A172 (cell line): Measurements from ENCODE around the gene CTSG. TPM values are rescaled to one million over a fixed set of nuclear protein-coding genes. Genes with fewer than 3 reads are reported as not detected.
"Not testable (repeated sequence)": the region's sequence is repeated elsewhere in the genome, so short reads cannot be mapped to it uniquely, and the experiment has no call there.

Experiments
- DNase-seq: peaks from one replicate; pipeline ENCODE4 v3.0.0-alpha.2; 2015; ENCODE audit warnings: low spot score
- total RNA-seq: library from RNA; depleted of rRNA; stranded (reverse); fragments of >200 nt; shearing (Covaris generic); gene quantifications from 2 replicates; pipeline ENCODE4 v1.2.3, GENCODE V29; 2014; rRNA removed

The CTSG gene, protein sequence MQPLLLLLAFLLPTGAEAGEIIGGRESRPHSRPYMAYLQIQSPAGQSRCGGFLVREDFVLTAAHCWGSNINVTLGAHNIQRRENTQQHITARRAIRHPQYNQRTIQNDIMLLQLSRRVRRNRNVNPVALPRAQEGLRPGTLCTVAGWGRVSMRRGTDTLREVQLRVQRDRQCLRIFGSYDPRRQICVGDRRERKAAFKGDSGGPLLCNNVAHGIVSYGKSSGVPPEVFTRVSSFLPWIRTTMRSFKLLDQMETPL
- total RNA-seq = not detected in 2 replicates

DNA sequence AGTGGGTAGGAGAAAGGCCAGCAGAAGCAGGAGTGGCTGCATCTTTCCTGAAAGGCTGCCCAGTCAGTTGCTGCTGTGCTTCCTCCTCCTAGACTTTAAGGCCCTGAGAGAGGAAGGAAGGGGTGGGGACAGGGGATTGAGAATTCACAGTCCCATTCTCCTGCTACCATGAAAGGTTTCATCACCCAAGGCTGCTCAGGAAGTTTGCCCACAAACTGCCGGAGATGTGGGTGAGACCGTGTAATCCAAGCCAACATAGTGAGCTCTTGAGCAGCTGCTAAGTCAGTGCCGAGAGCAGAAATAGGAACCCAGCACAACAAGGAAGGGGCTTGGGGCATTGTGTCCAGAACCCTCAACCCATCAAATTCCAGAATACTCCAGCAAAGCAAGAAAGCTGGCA is at the start of gene CTSG:
Gene CTSG, minus strand, starts transcription at position 69 of the 400 bp plus-strand sequence. Its CDS starts 27 bp downstream, at position 42.
- DNase-seq = no peak

DNA sequence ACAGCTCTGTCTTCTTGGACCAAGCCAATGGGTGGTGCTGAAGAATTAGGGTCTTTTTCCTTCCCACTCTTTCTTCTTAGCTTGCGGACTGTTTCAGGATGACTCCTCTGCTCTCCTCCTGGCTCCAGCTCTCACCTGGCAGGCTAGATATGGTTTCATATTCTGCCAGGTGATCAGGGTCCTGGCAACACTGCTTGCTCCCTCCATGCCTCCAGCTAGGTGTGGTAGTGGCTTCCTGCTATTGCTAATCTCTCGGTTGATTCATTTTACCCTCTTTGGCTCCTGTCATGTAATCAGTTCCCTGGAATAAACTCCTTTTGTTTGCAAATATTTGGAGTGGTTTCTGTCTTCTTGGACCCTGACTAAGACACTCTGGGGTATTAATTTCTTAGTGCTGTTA is 37.7 kb upstream of the CTSG start:
- DNase-seq = no peak

DNA sequence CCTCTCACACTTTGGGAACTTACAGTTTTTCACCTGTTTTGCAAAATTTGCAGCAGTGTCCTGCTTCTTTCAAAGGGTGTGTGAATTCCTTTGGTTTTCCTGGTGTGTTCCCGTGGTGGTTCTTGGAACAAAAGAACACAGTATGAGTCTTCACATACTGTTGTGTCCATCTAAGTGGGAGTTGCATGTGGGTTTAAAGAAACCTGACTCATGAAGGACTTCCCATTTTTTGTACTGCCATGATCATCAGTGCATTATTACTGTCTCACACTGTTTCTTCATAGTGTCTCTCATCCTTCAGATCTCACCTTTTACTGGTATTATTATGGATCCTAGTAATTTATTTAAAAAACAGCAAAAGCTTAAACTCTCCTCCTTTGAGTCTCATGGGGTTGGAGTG is 37.2 kb upstream of the CTSG start:
- no peak for DNase-seq

GRCh38 chr14:24612196-24612595 is 36.1 kb upstream of the CTSG start:
- DNase-seq = no peak

DNA sequence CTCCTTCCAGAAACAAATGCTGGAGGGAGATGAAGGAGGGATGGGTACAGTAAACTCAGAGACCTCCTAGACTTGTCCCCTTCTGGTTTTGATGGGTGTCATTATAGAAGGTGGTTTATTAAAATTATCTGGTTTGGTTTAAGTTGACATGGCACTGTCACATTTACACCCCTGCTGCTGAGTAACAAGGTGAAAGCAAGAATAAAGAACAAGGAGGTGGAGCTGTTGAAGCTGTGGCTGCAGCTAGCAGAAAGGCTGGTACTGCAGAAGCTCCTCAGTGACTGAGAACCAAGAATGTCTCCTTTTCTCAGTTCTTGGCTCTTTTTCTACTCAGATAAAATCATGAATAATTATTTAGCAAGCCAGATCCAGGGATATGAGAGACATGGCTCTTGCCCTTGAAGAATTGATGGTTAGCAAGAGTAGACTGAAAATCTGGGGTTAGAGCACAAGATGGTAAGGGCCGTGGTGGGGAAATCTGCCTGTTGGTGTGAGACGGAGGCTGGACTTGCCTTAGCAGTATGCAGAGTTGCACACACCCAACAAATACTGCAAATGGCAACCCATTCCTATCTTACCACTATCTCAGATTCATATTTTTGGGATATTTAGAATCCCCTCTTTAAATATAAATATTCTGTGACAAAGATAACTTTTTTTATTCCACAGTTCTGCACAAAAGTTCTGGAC is 33.8 kb upstream of the CTSG start, which contains the start of gene GZMH:
Gene GZMH, minus strand, starts transcription at position 31 of the 690 bp plus-strand sequence. CDS start 72 bp downstream, outside the sequence.
- no peak for DNase-seq

DNA sequence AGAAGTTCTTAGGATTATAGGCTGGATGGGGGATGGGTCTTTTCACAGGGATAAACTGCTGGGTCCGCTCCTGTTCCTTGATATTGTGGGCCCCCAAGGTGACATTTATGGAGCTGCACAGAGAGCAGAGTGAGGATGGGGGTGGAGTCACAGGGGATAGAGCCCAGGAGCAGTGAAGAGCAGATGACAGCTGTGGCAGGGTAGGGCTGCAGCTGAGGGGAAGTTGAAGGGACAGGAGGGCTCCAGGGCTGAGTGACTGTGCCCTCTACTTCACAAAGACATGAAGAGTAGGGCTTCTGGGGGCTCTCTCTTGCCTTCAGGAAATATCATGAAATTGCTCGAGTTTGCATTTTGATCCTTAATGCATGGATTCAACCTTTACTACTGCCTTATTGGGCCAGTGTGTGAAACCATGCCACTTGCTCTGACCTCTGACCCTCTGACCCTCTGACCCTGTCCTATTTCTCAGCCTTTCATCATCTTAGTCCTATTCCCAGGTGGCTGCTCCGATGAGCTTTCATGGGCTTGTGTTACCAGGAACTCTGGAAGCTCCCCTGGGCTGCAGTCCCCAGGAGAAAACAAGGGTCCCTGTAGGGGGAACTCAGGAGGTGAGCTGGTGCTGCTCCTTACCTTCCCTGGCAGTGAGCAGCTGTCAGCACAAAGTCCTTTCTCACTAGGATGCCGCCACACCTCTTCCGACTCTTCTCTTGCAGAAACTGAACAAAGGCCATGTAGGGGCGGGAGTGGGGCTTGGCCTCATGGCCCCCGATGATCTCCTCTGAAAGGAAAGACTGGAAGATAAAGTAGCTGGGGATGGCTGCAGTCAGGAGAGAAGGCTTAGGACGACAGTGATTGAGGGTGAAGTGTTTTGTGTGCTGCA is 31.8 kb upstream of the CTSG start:
- no peak for DNase-seq

DNA sequence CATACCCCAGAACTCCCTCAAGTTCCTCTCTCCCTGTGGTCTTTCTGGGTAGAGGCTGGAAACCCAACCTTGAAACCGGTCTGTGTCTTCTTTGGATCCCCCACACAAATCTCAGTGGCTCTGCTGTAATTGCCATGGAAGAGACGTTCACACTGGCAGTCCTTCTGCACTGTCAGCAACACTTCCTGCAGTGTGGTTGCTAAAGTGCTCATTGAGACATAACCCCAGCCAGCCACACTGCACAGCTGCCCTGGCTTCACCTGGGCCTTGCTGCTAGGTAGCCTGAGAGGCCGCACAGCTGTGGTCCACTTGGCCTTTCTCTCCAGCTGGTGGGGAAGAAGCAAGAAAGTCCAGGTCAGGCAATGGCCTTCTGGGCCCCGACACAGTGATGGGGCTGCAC is 31.0 kb upstream of the CTSG start:
- DNase-seq = no peak

GRCh38 chr14:24606297-24606696 is 30.2 kb upstream of the CTSG start:
- no peak for DNase-seq

DNA sequence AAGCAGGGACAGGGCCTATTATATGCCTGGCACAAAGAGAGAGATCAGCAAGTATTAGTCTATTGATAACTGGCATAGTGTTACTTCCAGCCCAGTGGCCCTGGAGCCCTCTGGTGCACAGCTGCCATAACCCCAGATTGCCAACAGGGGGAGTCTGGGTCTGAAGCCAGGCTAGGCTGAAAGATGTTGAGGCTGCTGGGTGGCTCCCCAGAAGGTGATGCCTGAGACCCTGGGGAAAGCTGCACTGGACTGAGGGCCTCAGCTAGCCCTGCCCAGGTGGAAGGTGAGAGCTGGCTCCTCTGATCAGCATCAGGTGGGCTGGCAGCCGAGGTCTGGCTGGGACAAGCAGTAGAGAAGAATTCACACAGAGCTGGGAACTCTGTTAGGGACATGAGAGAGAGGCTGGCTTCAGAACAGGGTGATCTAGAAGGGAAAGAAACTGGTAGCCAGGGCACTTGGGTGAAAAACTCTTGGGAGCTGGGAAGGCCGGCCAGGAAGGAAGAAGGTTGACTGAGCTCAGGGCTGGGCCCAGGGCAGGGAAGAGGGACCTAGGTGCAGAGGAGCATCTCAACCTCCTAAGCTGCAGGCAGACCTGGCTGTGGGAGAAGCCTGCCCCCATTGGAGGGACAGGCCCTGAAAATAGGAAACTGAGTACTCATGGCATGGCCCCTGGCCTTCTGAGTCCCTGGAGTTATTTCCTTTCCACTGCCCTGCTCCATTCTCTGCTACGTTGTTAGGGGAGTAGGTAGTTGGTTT is 29.6 kb upstream of the CTSG start:
- no peak for DNase-seq

DNA sequence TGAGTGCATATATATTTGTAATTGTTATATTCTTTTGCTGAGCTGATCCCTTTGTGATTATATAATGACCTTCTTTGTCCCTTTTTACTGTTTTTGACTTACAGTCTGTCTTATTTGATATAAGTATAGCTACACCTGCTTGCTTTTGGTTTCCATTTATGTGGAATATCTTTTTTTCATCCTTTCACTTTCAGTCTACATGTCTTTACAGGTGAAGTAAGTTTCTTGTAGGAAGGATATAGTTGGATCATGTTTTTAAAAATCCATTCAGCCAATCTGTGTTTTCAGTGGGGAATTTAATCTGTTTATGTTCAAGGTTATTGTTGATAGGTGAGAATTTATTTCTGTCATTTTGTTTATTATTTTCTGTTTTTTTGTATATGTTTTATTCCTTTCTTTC is 21.4 kb upstream of the CTSG start:
- no peak for DNase-seq

GRCh38 chr14:24595073-24595808 is 19.2 kb upstream of the CTSG start:
- DNase-seq = no peak

- not testable (repeated sequence) for DNase-seq
Measured at GRCh38 chr14:24591004-24591403, 15.0 kb upstream of the CTSG start.

- DNase-seq = not testable (repeated sequence)
Measured at GRCh38 chr14:24584402-24584801, 8.4 kb upstream of the CTSG start.

DNA sequence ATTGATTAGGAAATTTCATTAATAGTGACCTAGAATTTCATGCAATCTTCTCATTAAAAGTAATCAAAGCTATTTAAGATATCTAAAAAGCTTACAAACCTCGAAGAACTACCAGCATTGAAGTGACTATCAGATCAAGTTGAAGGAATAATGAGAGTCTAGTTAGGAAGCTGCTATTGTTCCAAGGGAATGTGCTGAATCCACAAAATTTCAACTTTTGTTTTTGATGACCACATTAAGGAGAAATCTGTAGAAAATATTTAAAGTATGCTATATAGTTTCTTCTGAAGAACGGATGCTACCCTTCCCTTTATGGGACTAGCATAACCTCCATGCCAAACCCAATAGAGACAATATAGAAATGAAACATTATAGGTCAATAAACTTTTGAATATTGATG is 2.5 kb upstream of the CTSG start:
- no peak for DNase-seq

GRCh38 chr14:24576771-24577170 is 721 bp upstream of the CTSG start:
- DNase-seq = no peak

DNA sequence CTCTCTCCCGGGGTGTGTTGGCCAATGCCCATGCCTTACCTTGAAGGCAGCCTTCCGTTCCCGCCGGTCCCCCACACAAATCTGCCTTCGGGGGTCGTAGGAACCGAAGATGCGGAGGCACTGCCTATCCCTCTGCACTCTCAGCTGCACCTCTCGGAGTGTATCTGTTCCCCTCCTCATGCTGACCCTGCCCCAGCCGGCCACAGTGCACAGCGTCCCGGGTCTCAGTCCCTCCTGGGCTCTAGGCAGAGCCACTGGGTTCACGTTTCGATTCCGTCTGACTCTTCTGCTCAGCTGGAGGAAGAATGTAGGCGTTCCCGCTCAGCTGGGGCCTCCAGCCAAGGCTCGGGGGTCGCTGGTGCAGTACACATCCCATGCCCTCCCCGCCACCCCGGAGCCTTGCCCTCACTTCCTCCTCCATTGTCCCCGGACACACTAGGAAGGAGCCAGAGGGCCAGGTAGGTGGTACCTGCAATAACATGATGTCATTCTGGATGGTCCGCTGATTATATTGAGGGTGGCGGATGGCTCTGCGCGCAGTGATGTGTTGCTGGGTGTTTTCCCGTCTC is 1.8 kb downstream of the CTSG start:
- no peak for DNase-seq

- DNase-seq = no peak
Measured at GRCh38 chr14:24566318-24566717, 9.7 kb downstream of the CTSG start.

GRCh38 chr14:24565766-24566165 is 10.3 kb downstream of the CTSG start:
- no peak for DNase-seq

DNA sequence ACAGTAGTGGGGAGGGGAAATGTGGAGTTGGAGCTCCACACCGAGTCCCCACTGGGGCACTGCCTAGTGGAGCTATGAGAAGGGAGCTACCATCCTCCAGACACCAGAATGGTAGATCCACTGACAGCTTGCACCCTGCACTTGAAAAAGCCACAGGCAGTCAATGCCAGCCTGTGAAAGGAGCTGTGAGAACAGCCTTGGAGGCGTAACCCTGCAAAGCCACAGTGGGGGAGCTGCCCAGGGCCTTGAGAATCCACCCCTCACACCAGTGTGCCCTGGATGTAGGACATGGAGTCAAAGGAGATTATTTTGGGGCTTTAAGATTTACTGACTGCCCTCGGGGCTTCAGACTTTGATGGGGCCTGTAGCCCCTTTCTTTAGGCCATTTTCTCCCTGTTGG is 12.5 kb downstream of the CTSG start:
- DNase-seq = no peak

GRCh38 chr14:24556756-24557155 is 19.3 kb downstream of the CTSG start:
- peak; percentile 46 for DNase-seq

GRCh38 chr14:24549064-24549463 is 27.0 kb downstream of the CTSG start:
- not testable (repeated sequence) for DNase-seq
